Measurements from ENCODE around the gene HEPN1.

The HEPN1 gene

DNA sequence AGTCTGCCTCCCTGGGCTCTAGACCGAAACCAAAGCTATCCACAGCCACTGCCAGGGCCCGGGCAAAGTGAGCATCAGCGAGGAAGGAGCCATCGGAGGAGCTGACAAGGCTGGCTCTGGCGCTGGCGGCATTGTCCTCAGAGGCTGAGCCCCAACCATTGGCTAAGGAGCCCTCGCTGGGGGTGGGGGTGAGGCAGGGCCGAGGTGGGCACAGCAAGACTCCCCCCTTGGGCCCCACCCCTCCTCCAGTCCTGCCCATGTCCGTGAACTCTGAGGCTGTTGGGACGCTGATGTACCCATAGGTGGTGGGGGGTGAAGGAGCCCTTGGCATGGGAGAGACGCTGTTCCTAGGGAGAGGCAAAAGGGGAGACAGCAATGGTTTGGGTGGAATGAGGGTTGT lies 32.6 kb upstream of the HEPN1 start:
- DNase-seq = no peak

DNA sequence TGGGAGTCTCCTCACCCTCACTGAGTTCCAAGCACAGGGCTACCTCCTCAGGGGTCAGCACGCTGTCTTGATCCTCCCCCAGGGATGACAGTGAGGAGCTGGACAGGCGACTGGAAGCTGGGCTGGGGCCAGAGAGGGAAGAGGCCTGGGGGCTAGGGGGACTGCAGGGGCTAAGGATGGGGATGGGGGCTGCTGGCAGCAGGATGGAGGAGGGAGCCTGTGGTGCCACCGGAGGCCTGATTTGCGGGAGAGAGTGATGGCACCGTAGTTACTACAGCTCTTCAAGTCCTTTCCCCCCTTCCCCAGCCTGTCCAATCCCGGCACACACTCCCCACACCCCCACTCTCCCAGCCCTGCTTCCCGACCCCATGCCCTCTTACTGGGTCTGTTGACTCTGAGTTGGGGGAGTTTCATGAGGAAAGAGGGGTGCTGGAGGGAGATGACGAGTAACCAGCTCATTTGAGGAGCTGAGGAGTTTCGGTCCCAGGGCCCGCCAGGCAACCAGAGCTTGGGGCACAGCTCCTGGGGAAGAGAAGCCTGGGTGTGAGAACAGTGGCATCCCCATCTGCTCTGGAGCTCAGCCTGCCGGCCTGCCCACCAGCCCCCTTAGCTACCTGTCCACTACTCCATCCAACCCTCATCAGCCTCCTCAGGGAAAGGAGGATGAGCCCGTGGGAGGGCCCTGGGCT lies 31.9 kb upstream of the HEPN1 start:
- DNase-seq = no peak

DNA sequence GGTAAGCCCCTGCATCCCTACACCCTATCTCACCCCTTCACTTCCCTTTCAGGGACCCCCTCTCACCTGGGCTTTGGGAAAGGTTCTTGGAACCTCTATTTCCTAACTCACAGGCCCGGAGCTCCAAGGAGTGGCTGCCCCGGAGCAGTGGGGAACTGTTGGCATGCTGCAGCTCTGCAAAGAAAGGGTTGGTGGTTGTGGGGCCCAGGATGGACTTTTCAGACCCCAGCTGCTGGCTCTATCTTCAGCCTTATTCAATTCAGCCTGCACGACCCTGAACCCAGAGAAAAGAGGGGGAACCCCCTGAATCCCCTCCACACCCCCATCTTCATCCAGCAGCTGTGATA lies 31.4 kb upstream of the HEPN1 start:
- no peak for DNase-seq

GRCh38 chr11:124889191-124890091 lies 29.6 kb upstream of the HEPN1 start:
- no peak for DNase-seq

GRCh38 chr11:124890151-124890550 lies 28.9 kb upstream of the HEPN1 start:
- no peak for DNase-seq

- DNase-seq = no peak
Observed at GRCh38 chr11:124890683-124891372, 28.2 kb upstream of the HEPN1 start.

- DNase-seq = no peak
Observed at GRCh38 chr11:124891373-124891861, 27.6 kb upstream of the HEPN1 start.

GRCh38 chr11:124892146-124892545 lies 26.9 kb upstream of the HEPN1 start:
- no peak for DNase-seq

DNA sequence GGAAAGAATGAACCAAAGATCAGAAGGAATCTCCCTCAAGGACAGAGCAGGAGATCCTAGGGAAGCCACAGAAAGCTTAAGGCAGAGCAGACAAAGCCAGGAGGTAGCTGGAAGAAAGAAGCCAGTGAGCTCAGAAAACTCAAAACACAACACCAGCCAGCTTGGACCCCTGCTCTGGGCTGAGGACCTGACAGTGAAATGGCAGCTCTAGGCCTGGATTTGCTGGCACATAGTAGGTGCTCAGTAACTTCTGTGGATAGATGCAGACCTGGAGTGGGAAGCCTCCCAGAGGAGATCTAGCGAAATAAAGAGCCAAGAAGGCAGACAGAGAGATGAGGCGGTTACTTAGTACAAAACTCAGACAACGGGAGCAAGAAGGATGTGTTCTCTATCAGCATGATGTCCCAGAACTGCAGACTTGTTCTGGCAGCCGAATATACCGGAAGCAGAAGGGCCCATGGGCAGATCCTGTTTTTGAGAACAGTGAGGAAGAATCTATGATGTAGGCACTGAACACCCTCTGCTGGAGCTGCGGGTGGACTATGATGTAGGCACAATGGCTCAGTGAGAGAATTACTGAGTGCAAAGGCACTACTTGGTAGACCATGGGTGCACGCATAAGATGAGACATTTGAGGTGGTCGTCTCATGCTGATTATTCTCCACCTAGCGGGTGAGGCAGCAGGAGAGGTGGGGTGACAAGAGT lies 26.1 kb upstream of the HEPN1 start:
- no peak for DNase-seq

DNA sequence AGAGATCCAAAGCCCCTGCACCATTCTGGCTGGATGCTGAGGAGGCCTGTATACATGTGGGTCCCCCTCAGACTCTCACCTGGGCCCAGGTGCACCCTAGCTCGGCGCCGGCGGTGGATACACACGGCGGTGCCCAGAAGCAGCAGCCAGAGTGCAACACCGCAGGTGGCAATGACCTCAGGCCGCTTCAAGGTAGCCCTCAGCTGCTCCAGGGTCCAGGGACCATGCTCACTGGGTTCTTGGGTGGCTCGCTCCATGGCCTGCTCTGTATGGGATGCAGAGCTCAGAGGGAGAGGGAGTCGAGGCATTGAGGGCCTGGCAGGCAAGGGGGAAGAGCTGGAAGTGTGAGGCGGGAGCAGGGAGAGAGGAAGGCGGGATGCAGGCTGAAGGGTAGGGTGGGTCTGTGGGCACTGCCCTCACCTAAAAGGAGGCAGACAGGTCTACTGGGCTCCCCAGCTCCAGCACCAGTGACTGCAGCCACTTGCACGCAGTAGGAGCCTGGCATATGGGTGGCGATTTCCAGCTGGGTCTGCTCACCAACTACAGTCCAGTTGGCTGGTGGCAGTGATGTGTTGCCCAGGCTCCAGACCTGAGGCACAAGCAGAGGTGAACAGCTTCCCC lies 25.2 kb upstream of the HEPN1 start:
- DNase-seq = no peak

GRCh38 chr11:124894606-124895430 lies 24.2 kb upstream of the HEPN1 start:
- DNase-seq = no peak

GRCh38 chr11:124895471-124895971 lies 23.5 kb upstream of the HEPN1 start:
- DNase-seq = no peak

DNA sequence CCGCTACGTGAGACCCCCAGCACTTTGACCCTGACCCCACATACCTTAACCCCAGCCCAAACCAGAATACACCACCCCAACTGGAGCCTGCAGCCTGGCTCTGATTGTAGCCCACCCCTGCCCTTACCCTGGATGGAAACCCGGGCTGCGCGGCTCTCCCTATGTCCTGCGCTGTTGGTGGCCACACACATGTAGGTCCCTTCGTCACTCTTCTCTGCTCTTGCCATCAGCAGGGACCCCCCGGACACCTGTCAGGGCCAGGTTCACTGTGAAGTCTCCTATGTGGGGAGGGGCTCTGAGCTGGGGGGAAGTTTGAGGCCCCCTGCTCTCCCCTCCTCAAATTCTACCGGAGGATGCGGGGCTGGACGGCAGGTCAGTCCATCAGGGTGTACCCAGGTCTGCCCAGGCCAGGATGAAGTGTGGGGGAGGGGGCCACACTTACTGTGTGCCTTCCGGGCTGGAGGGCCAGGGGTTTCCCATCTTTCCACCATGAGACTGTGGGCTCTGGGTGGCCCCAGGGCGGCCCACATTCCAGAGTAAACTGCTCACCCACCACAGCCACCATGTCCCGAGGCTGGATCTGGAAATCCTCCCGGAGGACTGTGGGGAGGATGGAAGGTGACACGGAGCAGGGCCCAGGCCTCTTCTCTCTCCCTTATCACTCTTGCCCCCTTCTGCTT lies 22.8 kb upstream of the HEPN1 start:
- no peak for DNase-seq

DNA sequence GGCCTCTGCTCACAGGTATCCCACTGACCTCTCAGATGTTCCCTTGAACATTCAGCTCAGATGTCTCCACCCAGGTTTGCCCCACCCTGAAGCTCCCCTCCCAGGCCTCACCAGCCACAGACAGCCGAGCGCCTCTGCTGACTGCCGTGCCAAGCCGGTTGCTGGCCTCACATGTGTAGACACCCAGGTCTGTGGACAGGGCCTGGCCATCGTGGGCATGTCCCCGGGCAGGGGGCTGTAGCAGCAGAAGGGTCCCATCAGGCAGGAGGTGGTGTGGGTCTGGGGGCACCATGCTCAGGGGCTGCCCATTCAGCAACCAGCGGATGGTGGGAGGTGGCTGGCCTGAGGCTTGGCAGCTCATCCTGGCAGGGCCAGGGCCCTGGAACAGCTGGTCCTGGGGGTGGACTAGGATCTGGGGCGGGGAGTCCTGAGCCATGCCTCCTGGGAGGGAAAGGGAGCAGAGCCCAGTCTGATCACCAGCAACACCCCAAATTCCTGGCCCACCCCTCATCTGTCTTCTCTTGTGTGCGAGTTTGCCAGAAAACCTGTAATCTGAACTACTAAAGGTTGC lies 22.1 kb upstream of the HEPN1 start:
- DNase-seq = no peak

- DNase-seq = no peak
Observed at GRCh38 chr11:124897674-124898262, 21.3 kb upstream of the HEPN1 start, which contains the start of gene ROBO4. Gene ROBO4, minus strand, starts transcription at chr11:124897865. Its CDS starts 70 bp downstream, at chr11:124897795.

DNA sequence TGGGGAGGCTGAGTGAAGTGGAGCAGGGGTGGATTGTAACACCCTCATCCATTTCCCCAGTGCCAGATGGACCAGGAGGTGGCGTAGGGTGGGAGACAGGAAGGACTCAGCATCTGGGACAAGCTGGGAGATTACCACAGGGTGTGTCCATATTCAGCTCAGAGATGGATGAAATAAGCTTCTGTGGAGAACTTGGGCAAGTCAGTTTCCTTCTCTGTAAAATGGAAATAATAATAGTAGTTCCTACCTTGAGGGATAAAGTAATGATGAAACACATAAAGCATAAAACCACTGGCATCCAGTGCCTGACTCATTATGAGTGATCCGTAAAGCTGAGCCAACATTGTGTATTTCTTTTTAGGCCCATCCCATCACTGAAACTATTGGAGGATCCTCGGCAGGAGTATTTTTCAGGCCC lies 20.8 kb upstream of the HEPN1 start:
- no peak for DNase-seq

DNA sequence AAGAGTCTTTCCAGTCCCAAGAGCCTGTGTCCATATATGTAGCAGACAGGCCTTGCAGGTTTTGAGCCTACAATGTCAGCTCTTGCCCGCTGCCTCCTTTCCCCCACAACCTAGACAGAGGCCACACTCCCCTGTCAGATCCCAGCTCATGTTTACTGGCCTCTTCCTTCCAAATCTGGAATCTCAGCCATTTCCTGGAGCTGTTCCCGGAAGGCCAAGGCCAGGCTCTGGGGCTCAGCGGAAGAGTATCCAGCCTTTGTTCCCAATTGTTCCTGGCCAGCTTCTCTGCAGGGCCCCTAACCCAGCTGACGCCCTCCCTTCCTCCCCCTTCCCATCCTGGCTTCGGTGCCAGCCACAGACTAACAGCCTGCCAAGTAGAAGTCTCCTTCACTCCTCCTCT lies 20.3 kb upstream of the HEPN1 start:
- DNase-seq = no peak

DNA sequence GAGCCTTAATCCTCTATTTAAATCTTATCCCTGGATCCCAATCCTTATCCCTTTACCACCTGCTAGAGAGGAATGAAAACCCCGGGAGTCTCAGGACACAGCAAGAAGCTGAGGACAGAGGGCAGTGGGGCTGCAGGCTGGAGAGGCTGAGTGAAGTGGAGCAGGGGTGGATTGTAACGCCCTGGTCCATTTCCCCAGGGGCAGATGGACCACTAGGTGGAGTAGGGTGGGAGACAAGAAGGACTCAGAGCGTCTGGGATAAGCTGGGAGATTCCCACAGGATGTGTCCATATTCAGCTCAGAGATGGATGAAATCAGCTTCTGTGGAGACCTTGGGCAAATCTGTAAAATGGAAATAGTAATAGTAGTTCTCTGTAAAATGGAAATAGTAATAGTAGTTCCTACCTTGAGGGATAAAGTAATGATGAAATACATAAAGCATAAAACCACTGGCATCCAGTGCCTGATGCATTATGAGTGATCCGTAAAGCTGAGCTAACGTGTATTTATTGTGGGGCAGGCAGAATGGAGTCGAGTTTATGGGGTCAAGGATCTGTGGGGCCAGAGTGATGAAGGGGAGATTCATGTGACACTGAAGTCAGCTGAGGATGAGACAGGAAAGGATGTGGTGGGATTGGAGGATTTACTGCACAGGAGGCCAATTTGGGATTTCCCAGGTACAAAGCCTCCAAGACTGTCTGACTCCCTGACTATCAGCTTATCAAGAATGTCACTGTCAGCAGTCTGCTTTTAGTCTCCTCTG lies 19.5 kb upstream of the HEPN1 start:
- no peak for DNase-seq

GRCh38 chr11:124900464-124900863 lies 18.6 kb upstream of the HEPN1 start:
- no peak for DNase-seq
